ENCODE results near the gene DLGAP1. TPM values are rescaled to one million over a fixed set of nuclear protein-coding genes. Genes with fewer than 3 reads are reported as not detected.

DLGAP1 gene
- total and polyA plus RNA-seq, 2 of the 13 experiments (the other 11 are each of a cell fraction or from before 2014, with no cell fraction given) = 0.01 TPM; not detected in 1

DNA sequence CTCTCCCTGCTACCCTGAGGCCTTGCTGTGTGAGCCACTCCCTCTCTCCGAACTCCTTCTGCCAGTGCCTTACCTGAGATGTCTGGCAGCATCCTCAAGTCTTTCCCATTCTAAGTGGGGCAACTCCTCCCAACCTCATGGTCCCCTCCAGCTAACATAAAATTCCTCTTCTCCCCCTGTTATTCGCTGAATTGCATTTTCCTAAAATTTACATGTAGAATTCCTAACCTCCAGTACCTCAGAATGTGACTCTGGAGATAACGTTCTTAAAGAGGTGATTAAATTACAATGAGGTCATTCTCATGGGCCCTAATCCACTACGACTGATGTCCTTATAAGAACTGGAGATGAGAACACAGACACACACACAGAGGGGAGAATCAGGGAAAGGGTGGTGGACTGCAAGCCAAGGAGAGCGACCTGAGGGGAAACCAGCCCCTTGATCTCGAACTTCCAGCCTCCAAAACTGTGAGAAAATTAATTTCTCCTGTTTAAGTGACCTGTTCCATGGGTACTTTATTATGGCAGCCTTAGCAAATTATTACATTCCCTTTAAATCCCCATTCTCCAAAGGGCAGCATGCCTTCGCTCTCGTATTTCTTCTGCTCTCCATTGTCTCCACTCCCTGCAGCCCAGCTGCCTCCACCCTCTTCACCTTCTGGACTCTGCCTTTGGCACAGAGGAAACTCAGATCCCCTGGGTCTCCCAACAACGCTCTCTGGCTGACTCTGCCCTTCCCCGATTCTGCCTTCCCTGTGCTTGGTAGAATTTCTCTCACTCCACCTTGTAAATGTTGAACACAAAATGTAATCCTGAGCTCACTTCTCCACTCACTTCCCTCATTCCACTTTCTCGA lies 934.6 kb downstream of the DLGAP1 start:
- no peak for FAIRE-seq
- Histone ChIP-seq H3K9ac (ENCODE audit: insufficient read depth, low read depth, low read length) (no peak overlapping the region), H3K27me3 (ENCODE audit: control insufficient read depth in 1 of 2, insufficient read depth in 2 of 2, low read length in 2 of 2) (peaks cover 0 to 8% of the 10 kb centered on the region in 2 experiments; a peak in 1 of 5 replicates), H3K9me3 (ENCODE audit: low read length) (no peaks in the 10 kb centered on the region), H3K4me1 (ENCODE audit: insufficient read depth, low read length) (no peaks in the 10 kb centered on the region), H2AFZ (ENCODE audit: low read length) (no peak overlapping the region), H4K20me1 (ENCODE audit: insufficient read depth, low read length) (no peaks in the 10 kb centered on the region), H3K4me2 (ENCODE audit: low read depth, low read length) (no peak overlapping the region), H3K4me3 (replicated peaks in 1 of 3; ENCODE audit: insufficient read depth in 1 of 3, low read depth in 2 of 3, low read length in 3 of 3) (no peak overlapping the region), H3K27ac (ENCODE audit: extremely low read length, insufficient read depth, low read length) (no peak overlapping the region), H3K36me3 (replicated peaks in 1 of 2; ENCODE audit: control insufficient read depth in 1 of 2, insufficient read depth in 2 of 2, low read length in 2 of 2) (no peaks in the 10 kb centered on the region), H3K79me2 (ENCODE audit: insufficient read depth, low read length) (no peaks in the 10 kb centered on the region)
- ATAC-seq = no peak
- CTCF ChIA-PET (ENCODE audit: low intra/inter-chr PET ratio, low total read pairs) = no interaction called here
- WGBS (ENCODE audit: low lambda C conversion rate) = 11% methylated on average over 11 of the region's 11 CpGs
- in situ Hi-C loops (cut with HindIII; ENCODE audit: extremely low pct_ligation_motif_present, low pct_unique_long_range_greater_than_20kb) (no loop called here), intact Hi-C loops (cut with micrococcal nuclease; ENCODE audit: unreplicated experiment) (no loop called here)
- TF ChIP-seq REL (CRISPR knock-in tag; conservative IDR thresholded peaks at IDR 0.05) (no peak), ZNF124 (CRISPR knock-in tag; IDR thresholded peaks at IDR 0.05) (no peak), ELF1 (CRISPR knock-in tag; IDR thresholded peaks at IDR 0.05) (no peak)
- TF ChIP-seq, protein P1, sequence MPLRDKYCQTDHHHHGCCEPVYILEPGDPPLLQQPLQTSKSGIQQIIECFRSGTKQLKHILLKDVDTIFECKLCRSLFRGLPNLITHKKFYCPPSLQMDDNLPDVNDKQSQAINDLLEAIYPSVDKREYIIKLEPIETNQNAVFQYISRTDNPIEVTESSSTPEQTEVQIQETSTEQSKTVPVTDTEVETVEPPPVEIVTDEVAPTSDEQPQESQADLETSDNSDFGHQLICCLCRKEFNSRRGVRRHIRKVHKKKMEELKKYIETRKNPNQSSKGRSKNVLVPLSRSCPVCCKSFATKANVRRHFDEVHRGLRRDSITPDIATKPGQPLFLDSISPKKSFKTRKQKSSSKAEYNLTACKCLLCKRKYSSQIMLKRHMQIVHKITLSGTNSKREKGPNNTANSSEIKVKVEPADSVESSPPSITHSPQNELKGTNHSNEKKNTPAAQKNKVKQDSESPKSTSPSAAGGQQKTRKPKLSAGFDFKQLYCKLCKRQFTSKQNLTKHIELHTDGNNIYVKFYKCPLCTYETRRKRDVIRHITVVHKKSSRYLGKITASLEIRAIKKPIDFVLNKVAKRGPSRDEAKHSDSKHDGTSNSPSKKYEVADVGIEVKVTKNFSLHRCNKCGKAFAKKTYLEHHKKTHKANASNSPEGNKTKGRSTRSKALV (CRISPR knock-in tag; IDR thresholded peaks at IDR 0.05) = no peak
- TF ChIP-seq, protein P2, sequence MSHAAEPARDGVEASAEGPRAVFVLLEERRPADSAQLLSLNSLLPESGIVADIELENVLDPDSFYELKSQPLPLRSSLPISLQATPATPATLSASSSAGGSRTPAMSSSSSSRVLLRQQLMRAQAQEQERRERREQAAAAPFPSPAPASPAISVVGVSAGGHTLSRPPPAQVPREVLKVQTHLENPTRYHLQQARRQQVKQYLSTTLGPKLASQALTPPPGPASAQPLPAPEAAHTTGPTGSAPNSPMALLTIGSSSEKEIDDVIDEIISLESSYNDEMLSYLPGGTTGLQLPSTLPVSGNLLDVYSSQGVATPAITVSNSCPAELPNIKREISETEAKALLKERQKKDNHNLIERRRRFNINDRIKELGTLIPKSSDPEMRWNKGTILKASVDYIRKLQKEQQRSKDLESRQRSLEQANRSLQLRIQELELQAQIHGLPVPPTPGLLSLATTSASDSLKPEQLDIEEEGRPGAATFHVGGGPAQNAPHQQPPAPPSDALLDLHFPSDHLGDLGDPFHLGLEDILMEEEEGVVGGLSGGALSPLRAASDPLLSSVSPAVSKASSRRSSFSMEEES (CRISPR knock-in tag; IDR thresholded peaks at IDR 0.05) = no peak
- no TSS peak for BruUV-seq (replicated peaks)
- DNase-seq (ENCODE audit: low spot score) = no peak
- POLR2A ChIA-PET = no interaction called here

All from HepG2 (cell line).